Esophagus squamous epithelium (tissue), 4 donors: ENCODE measurements around the gene COMMD6.

Source experiments
- POLR2A ChIP-seq, 4 donors: fragments of 450-650 bp; IDR thresholded peaks; one replicate each; pipeline ENCODE4 v1.6.1; 2017; ENCODE audit warnings: antibody characterized with exemption in 4 of 4, mild to moderate bottlenecking in 4 of 4, moderate library complexity in 3 of 4
- TF ChIP-seq, protein P1 (sequence below), 6 experiments: fragments of 450-650 bp in 4 of 6; fragments of 200-600 bp in 2 of 6; sonication (generic) in 2 of 6; IDR thresholded peaks; one replicate each; pipeline ENCODE4 v1.5.1; 2016 to 2019; ENCODE audit warnings: antibody characterized with exemption in 6 of 6, mild to moderate bottlenecking in 4 of 6, moderate library complexity in 4 of 6

GRCh38 chr13:75518439-75519088 is 19.1 kb downstream of the COMMD6 start:
- no peak for TF ChIP-seq POLR2A (IDR thresholded peaks at IDR 0.05)
- TF ChIP-seq, protein P1, sequence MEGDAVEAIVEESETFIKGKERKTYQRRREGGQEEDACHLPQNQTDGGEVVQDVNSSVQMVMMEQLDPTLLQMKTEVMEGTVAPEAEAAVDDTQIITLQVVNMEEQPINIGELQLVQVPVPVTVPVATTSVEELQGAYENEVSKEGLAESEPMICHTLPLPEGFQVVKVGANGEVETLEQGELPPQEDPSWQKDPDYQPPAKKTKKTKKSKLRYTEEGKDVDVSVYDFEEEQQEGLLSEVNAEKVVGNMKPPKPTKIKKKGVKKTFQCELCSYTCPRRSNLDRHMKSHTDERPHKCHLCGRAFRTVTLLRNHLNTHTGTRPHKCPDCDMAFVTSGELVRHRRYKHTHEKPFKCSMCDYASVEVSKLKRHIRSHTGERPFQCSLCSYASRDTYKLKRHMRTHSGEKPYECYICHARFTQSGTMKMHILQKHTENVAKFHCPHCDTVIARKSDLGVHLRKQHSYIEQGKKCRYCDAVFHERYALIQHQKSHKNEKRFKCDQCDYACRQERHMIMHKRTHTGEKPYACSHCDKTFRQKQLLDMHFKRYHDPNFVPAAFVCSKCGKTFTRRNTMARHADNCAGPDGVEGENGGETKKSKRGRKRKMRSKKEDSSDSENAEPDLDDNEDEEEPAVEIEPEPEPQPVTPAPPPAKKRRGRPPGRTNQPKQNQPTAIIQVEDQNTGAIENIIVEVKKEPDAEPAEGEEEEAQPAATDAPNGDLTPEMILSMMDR (IDR thresholded peaks at IDR 0.05) = no peak
